Hepatocyte (in vitro differentiated cells): ENCODE results near the gene DAB1.

Experiments used
- EZH2phosphoT487 ChIP-seq: fragments of 200-600 bp; sonication (generic); IDR thresholded peaks from one replicate; pipeline ENCODE4 v1.6.1; 2018; ENCODE audit warnings: antibody characterized with exemption, mild to moderate bottlenecking, low read depth, moderate library complexity; ENCODE audit not compliant: unreplicated experiment, severe bottlenecking
- TF ChIP-seq, protein P1 (sequence below): fragments of 200-600 bp; sonication (generic); IDR thresholded peaks from 2 replicates; pipeline ENCODE4 v1.5.1; 2016; ENCODE audit warnings: antibody characterized with exemption, mild to moderate bottlenecking; ENCODE audit not compliant: poor library complexity

DNA sequence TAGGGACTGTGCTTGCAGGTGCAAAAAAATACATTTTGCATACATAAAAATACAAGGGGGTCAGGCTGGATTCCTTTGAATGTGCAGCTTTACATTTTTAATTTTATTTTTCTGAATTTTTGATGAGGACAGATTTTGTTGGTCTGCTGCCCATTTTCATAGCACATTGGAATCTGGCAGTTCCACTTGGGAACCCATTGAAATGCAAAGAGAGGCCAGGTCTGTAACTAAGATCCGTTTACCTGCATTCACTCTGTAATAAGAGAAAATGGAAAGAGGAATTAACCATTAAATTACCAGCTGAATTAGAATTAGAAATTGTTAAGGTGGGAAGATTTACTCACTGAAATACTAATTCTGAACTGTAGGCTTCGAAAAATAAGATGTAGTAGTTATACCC lies 221.6 kb downstream of the DAB1 start:
- no peak for TF ChIP-seq EZH2phosphoT487
- TF ChIP-seq, protein P1, sequence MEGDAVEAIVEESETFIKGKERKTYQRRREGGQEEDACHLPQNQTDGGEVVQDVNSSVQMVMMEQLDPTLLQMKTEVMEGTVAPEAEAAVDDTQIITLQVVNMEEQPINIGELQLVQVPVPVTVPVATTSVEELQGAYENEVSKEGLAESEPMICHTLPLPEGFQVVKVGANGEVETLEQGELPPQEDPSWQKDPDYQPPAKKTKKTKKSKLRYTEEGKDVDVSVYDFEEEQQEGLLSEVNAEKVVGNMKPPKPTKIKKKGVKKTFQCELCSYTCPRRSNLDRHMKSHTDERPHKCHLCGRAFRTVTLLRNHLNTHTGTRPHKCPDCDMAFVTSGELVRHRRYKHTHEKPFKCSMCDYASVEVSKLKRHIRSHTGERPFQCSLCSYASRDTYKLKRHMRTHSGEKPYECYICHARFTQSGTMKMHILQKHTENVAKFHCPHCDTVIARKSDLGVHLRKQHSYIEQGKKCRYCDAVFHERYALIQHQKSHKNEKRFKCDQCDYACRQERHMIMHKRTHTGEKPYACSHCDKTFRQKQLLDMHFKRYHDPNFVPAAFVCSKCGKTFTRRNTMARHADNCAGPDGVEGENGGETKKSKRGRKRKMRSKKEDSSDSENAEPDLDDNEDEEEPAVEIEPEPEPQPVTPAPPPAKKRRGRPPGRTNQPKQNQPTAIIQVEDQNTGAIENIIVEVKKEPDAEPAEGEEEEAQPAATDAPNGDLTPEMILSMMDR: no peak
